HS-27A (cell line): ENCODE results near the gene NUP205.
"Not testable (repeated sequence)": the region's sequence is repeated elsewhere in the genome, so short reads cannot be mapped to it uniquely, and the experiment has no call there.

ENCODE experiments used
- DNase-seq: peaks from one replicate; pipeline ENCODE4 v3.0.0-alpha.2; 2012; ENCODE audit warnings: low read depth, missing footprints

NUP205 gene

DNA sequence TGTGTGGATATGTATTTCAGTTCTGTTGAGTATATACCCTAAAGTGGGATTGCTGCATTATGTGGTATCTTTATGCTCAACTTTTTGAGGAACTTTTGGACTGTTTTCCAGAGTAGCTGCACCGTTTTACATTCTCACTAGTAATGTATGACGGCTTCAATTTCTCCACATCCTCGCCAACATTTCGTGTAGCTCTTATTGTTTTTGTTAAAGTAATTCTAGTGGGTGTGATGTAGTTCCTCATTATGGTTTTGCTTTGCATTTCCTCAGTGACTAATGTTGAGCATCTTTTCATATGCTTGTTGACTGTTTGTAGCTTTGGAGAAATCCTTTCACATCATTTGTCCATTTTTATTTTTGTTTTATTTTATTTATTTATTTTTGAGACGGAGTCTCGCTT is 109.1 kb downstream of the NUP205 start:
- DNase-seq: no peak

DNA sequence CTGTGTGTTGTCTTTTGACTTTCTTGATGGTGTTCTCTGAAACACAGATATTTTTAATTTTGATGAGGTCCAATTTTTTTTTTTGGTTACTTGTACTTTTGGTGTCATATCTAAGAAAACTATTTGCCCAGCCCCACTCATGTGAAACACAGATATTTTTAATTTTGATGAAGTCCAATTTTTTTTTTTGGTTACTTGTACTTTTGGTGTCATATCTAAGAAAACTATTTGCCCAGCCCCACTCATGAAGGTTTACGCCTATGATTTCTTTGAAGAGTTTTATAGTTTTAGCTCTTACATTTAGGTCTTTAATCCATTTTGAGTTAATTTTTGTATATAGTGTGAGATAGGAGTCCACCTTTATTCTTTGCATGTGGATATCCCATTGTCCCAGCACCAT is 109.9 kb downstream of the NUP205 start:
- not testable (repeated sequence) for DNase-seq

DNA sequence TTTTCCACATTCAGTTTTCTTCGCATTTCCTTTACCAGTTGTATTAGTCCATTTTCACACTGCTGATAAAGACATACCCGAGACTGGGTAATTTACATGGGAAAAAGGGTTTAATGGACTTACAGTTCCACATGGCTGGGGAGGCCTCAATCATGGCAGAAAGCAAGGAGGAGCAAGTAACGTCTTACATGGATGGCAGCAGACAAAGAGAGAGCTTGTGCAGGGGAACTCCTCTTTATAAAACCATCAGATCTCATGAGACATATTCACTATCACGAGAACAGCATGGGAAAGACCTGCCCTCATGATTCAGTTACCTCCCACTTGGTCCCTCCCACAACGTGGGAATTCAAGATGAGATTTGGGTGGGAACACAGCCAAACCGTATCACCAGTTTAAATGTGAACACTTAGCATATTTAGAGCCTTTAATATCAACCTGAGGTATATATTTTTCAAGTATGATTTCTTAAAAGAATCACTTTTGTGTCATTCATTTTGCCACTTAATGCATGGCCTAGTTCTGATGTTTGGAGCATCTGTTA is 111.2 kb downstream of the NUP205 start:
- DNase-seq: not testable (repeated sequence)

DNA sequence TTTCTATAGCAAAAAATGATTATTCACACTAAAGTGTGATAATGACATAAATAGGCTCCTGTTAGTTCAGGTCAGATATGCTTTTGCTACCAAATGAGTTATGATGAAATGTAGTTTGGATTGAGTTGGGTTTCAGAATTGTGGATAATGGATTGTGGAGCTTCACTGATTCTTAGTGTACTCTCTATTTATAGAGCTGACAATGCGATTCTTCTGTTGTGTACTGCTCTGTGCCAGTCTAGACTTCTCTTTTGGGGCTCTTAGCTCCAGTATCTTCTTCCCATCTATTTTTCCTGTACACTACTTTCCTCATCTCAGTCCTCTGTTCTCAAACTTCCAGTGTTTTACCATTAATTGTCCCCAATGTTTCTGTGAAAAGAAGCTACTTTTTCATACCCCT is 112.1 kb downstream of the NUP205 start:
- DNase-seq: no peak

DNA sequence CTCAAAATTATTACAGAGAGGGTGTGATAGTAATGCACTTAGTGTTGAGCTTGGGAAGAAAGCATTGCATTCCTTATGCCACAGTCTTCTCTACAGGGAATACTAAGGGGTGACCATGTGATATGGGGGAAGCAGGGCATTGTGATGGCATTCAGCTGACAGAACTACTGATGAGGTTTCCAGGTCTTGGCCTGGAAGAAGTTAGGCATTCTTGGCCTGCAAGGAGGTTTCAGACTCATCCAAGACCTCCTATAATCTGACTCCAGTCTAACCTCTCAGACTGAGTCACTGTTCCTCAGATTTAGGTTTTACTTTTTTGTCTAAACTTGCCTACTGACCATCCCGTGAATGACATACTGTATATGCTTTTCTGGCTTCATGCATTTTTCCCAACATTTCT is 112.5 kb downstream of the NUP205 start:
- DNase-seq: peak; percentile 46

DNA sequence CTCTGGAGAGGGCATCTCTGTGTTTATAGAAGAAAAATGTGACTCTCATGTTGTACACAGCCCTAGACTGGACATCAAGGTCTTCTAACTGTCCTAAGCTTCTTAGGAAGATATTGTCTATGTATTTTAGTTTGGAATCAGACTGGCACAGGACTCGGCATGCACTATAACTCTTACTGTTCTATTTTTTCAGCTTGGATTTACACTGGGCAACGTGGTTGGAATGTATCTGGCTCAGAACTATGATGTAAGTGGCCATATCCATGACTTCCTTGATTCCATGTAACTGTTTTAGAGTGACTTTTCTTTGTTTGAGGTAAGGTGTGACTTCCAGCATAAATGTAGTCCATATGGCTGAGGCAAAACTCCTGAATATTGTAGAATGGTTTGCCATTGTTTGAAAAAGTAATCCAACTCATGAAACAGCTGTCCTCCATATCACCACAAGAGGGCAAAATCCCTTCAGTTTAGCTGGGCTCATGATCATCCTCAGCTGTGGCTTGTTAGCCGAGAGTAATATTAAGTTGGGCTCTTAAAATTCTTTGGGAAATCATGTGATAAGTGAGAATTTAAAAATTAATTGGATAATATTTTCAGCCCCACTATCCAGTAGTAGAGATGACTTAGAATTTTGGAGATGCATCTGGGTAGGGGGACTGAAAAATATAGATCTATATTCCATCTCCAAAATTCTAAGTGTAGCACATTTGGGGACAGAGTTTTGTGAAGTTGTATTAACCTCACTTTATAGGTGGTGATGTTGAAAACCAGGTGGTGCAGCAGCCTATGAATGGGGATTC is 115.0 kb downstream of the NUP205 start:
- DNase-seq: no peak

DNA sequence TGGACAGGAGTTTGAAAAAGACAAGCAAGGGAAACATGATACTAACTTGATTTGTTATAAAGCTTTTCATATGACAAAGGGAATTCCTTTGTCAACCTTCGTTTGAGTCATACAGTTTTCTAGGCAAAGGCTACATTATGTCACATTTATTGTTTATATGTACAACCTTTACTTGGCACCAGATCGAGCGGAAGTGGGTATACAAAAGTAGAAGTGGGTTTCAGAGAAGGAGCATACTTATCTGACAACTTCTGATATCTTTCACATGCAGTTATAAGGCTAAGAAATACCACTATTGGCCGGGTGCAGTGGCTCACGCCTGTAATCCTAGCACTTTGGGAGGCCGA is 115.6 kb downstream of the NUP205 start:
- no peak for DNase-seq

DNA sequence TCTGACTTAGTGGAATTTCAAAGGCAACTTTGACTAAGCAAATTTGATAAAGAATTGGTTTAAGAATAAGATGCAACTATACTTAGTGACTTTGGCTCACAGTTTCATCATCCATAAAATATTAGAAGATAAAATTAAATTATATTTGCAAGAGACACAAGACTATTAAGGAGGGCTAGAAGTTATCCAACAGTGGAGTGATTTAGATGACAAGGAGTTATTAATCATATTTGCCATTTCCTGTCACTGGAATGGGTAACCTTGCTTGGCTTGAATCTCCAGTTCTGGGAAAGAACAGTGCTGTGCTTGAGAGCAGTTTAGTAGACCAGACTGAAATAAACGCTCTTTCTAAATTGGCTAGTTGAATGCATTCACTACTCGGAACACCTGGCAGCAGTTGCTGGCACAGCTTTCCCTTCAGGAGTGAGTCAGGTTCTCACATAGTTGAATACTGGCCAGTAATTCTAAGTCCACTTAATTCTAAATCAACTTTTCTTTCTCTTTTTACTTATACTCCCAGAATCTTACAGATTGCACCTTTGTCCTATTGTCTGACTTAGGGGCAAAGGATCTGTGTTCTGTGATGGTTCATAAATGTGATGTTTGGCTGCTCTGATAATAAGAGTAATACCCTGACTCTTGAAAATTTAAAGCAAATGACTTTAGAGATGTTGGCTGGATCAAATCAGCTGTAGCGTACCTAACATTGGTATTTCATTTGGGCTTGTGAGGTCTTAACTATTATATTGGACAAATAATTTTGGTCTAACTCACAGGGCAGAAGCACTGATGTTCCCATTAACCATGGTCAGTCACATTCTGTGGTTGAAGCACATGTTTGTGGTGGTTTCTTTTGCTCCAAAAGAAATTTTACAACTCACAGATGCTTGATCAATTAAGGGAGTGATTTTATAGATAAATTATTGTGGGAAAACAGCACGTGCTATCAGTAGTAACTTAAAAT is 121.2 kb downstream of the NUP205 start:
- DNase-seq: no peak

DNA sequence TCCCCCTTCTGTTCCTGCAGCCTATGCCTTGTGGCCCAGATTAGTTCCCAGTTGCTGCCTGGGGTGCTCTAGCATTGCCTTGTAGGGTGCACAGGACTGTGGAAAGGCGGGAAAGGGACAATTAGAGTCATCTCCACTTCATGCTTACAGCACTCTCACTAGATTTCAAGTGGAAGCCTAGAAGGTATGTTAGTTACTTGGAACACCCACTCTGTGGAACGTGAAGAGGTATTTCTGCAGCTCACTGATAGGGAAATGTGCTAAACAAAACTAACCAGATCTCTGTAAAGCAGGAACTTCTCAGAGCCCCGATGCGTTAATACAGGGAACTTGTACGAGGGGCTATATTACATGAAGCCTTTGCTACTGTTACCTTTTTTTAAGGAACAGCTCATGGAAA is 124.0 kb downstream of the NUP205 start:
- no peak for DNase-seq

DNA sequence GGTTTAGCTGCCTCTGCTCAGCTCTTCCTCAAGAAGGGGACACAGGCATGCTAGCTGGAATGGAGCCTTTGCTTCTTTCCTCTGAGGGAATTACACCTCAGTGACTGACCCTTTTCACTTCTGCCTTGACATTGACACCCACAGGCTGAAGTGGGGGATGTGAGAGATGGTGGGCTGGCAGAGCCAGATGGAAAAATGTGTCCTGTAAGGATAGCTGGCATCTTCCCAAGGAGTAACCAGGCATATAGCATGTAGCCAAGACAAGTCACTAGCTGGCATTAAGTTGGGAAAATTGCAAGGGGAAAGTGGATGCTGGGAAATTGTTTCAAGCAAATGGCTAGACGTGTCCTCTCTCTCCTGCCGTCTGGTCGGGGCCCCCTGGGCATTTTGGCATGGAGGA is 124.5 kb downstream of the NUP205 start:
- DNase-seq: no peak

DNA sequence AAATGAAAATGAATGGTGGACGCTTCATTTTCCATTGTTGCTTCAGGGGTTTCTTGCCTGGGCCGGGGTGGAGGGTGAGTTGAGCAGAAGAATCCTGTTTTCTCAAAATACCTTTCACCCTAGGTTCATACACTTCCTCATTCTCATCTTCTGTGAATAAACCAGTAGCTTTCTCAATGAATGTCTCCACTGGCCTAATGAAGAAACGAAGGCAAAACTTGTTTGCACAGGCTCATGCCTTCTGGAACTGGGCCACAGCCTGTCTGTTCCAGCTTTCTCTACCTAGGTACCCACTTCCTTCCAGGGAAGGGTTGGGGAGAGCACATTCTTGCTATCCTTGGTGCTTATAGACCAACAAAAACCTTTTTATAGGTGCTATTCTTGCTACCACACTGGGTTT is 125.9 kb downstream of the NUP205 start:
- no peak for DNase-seq

DNA sequence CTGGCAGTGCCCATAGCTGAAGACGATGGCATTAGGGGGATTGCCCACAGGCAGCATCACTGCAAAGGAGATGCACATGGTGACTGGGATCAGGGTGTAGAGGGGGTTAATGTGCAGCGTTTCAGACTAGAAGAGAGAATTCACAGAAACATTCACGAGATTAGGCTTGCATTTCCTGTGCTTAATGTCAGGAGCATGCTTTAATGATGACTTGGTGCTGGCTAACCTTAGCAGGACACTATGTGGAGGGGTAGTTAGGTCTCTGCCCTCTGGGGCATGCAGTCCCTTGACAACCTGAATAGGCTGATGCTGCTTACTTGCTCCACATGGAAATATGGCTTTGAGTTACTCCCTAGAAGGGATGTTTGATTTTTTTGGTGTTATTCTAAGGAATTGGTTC is 126.4 kb downstream of the NUP205 start:
- no peak for DNase-seq

DNA sequence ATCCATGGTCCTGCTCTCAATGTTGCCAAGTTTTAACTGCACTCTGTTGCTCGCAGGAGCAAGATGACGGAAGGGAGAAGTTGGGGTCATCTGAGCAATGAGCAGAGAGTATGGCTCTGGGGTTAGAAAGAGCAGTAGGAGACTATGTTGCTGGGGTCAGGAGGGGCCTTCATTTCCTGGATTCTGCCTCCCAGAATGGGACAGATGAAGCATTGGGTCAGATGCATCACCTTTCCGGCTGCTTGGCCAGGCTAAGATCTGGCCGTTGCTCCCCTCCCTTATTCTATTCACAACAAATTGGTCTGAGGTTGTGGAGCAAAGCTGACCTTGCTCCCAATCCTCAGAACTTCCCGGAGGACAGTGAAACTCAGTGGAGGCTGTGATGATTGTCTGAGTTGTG is 127.0 kb downstream of the NUP205 start:
- no peak for DNase-seq

DNA sequence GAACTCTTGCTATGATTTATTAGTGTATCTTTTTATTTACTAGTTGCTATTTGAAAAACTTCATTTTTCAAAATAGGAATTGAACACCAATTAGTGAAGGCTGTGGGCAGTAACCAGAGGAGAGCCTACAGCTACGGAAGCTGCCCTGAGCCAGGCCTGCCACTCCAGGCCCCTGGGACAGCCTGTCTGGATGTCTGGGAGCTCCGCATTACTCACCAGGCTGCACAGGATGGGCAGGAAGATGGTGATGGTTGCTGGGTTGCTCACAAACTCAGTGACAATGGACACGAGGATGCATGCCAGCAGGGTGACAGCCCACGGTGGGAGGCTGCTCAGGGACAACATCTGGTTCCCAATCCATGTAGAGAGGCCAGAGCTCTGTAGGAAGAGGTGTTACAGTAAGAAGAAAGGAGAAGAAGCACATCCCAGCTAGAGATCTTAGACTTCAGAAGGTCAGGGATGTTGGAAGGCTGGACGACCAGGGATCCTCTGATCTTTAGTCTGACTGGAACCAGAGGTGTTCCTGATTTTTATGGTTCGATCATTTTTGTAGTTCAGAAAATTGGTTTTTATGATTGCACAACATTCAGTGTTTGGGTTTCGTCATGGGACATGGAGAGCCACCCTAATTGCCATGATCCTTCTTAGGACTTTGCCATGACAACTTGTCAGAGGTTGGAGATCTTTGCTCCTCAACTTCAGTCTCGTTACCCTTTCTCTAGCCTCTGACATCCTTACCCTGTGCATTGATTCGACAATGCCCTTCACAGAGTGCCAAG is 127.8 kb downstream of the NUP205 start:
- DNase-seq: no peak

DNA sequence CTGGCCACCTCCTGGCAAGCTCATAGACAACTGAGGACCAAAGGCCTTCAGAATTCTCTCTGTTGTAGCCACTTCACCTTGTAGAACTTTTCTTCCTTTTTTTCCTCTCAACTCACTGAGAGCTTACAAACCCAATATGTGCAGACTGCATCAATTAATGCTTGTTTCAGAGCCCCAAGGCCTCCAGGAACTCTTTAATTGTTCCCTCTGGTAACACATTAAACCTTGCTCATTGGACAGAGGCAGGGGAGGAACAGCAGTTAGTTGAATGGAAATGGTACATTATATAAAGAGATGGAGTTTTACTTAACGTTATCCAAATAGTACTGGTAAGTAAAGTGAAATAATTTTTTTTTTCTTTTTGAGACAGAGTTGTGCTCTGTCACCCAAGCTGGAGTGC is 129.7 kb downstream of the NUP205 start:
- no peak for DNase-seq

DNA sequence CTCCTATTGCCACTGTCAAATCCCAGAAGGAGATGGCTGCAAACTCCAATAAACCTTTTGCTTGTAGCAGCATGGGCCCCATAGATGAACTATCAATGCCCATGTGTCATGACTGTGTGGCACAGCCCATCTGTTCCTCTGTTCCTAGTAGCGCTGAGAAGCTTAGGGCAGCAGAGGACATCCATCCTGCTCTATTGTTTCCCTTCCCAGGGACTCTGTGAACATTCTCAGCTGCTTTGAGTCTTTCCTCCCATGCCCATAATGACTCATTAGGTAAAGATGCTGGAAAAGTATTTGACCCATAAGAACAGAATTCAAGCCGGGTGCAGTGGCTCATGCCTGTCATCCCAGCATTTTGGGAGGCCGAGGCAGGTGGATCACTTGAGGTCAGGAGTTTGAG is 132.8 kb downstream of the NUP205 start:
- peak; percentile 46 for DNase-seq

DNA sequence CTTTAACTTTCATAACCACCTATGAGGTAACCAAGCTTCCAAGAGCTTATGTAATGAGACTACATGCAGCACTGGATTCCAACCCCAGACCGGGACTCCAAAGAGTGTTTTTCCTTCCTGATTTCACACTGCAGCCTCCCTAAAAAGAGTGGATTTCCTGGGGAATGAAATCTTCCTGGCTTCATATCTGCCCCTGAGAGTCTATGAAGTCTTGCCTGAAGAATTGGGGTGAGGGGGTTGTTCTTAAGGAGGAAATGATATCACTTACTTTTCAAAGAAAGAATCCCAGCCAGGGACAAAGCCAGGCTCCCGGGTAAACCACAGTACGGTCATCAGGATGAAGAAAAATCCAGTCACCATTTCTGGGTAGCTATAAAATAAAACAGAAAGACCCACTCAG is 134.3 kb downstream of the NUP205 start:
- no peak for DNase-seq

DNA sequence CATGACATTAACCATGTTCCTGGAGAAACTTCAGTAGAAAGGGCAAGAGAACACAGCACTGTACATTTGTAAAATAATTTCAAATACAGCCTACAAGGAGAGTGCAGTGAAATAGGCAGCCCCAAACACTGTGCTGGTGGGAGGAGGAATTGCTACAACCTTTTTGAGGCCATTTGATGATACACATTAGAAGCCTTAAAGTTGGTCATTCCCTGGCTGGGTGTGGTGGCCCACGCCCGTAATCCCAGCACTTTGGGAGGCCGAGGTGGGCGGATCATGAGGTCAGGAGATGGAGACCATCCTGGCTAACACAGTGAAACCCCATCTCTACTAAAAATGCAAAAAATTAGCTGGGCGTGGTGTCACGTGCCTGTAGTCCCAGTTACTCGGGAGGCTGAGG is 134.9 kb downstream of the NUP205 start:
- not testable (repeated sequence) for DNase-seq

DNA sequence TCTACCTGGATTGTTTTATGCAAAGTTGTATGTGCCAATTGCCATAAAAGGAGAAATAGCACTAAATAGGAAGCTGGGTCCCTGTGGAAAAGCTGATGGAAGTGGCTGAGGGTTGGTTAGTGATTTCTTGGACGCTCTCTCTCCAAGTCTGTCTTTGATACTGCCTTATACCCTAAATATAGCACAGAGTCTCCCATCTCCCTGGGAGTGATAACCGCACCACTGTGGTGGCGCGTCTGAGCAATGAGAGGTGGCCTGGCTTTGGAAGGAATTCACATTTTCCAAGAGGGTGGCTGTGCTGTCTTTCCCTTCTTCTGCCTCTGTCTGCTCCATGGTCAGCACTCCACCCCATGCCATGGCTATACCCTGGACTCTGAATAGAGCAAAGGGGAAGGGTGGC is 135.8 kb downstream of the NUP205 start:
- DNase-seq: no peak

DNA sequence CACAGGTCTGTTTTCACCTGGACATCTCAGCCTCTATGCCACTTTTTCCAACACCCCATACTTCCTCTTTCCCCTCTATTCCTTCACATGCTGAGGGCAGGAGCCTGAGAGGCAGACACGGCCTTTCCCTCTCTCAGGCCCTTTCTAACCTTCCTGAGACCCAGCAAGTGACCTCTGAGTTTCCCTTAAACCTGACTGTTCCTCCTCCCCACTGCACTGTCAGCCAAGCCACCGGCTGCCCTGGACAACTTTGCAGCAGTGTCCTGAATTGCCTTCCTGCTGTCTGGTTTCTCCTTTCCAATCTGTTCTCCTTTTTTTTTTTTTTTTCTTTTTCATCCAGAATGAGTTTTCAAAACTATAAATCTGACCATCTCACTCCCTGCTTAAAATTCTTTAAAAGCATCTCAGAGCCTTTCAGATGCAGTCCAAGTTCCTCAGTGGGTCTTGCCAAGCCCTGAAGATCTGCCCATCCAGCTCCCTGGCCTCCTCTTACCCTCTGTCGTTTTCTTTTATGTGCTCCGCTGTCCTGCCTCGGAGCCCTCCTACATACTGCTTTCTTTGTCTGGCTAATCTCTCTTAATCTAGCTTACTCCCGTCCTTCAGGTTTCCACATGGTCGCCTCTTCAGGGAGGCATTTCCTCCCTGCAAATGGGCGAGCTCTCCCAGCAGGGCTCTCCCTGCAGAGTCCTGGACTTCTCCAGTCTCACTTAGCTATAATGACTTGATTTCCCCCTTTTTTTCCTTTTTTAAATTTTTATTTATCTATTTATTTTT is 139.7 kb downstream of the NUP205 start:
- no peak for DNase-seq
